ENCODE measurements around the gene ORAI2.
"Not testable (repeated sequence)": the region's sequence is repeated elsewhere in the genome, so short reads cannot be mapped to it uniquely, and the experiment has no call there.

The ORAI2 gene

DNA sequence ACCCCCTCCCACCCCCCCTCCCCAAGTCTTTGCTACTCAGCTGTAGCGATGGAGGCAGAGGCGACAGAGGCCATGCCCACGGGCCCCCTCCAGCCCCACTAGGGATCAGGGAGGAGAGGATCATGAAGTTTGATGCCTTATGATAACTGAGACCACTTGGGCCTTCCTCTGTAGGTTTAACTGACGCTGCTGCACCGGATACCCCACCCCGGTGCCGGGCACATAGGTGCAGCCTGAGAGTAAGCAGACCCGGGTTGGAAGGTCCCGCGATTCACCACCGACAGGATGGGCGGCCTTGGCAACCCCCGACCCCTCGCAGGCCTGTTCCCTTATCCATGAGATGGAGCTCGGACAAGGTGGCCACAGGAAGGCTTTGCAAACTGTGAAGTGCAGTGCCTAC, 60.7 kb downstream of the ORAI2 start:
- not testable (repeated sequence) for H3K27me3 ChIP-seq (ENCODE audit: low read depth, low read length); H3K9me3 ChIP-seq (ENCODE audit: control insufficient read depth in 1 of 2, low read length in 2 of 2); H3K4me3 ChIP-seq (ENCODE audit: low read depth in 1 of 2, low read length in 2 of 2); H3K36me3 ChIP-seq (ENCODE audit: control insufficient read depth in 1 of 2, insufficient read depth in 2 of 2, low read length in 2 of 2); H3K4me1 ChIP-seq (ENCODE audit: control insufficient read depth in 1 of 2, insufficient read depth in 2 of 2, low read length in 2 of 2); H3K27ac ChIP-seq (ENCODE audit: low read length)

DNA sequence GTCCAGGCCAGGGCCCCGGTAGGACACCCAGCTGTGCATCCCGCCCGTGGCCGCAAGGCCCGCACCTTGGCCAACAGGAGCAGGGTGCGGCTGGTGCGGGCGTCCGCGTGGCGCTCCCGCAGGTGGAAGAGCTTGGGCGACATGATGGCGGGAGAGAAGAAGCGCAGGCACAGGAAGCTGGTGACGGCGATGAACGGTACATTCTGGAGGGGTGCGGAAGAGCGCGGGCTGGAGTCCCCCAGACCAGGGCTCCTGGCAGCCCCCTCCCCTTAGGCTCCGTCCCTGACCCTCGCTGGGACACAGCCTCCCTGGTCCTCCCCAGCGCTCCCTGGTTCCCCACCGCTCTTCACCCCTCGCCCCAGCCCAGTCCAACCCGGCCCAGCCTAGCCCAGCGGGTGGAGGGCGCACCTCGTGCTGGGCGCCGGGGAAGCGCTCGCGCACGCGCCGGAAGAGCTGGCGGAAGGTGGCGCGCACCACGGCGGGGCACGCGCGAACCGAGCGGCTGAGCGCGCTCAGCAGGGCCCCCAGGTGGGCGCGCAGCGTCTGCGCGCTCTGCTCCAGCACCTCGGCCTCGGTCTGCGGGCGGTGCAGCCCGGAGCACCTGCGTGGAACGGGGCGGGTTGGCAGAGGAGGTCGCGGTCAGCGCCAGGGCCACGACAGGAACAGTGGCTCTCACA, 61.2 kb downstream of the ORAI2 start:
- not testable (repeated sequence) for H3K4me1 ChIP-seq (ENCODE audit: control insufficient read depth in 1 of 2, insufficient read depth in 2 of 2, low read length in 2 of 2); H3K9me3 ChIP-seq (ENCODE audit: control insufficient read depth in 1 of 2, low read length in 2 of 2); H3K4me3 ChIP-seq (ENCODE audit: low read depth in 1 of 2, low read length in 2 of 2); H3K36me3 ChIP-seq (ENCODE audit: control insufficient read depth in 1 of 2, insufficient read depth in 2 of 2, low read length in 2 of 2); H3K27me3 ChIP-seq (ENCODE audit: low read depth, low read length); H3K27ac ChIP-seq (ENCODE audit: low read length)

DNA sequence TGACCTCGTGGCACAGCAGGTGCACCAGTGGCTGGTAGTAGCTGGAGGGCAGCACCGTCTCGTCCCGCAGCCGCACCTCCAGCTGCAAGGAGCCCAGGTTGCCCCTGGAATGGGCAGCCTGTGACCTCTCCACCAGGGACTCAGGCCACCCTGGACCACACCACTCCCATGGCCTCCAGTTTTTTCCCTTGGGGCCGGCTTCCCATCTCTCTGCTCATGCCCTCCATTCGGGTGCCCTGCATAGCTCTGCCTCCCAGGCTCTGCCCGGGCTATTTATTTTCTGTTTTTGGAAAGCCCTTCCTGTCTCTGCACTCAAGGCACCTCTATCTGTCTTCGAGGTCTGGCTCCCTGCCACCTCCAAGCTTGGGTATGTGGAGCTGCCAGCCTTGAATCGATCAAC, 63.5 kb downstream of the ORAI2 start:
- not testable (repeated sequence) for H3K4me3 ChIP-seq (ENCODE audit: low read depth in 1 of 2, low read length in 2 of 2); H3K27ac ChIP-seq (ENCODE audit: low read length); H3K4me1 ChIP-seq (ENCODE audit: control insufficient read depth in 1 of 2, insufficient read depth in 2 of 2, low read length in 2 of 2); H3K27me3 ChIP-seq (ENCODE audit: low read depth, low read length); H3K9me3 ChIP-seq (ENCODE audit: control insufficient read depth in 1 of 2, low read length in 2 of 2); H3K36me3 ChIP-seq (ENCODE audit: control insufficient read depth in 1 of 2, insufficient read depth in 2 of 2, low read length in 2 of 2)

GRCh38 chr7:102497308-102497707, 63.9 kb downstream of the ORAI2 start:
- not testable (repeated sequence) for H3K4me3 ChIP-seq (ENCODE audit: low read depth in 1 of 2, low read length in 2 of 2); H3K4me1 ChIP-seq (ENCODE audit: control insufficient read depth in 1 of 2, insufficient read depth in 2 of 2, low read length in 2 of 2); H3K9me3 ChIP-seq (ENCODE audit: control insufficient read depth in 1 of 2, low read length in 2 of 2); H3K27me3 ChIP-seq (ENCODE audit: low read depth, low read length); H3K36me3 ChIP-seq (ENCODE audit: control insufficient read depth in 1 of 2, insufficient read depth in 2 of 2, low read length in 2 of 2); H3K27ac ChIP-seq (ENCODE audit: low read length)

GRCh38 chr7:102498321-102498720, 64.9 kb downstream of the ORAI2 start:
- not testable (repeated sequence) for H3K27ac ChIP-seq (ENCODE audit: low read length); H3K36me3 ChIP-seq (ENCODE audit: control insufficient read depth in 1 of 2, insufficient read depth in 2 of 2, low read length in 2 of 2); H3K9me3 ChIP-seq (ENCODE audit: control insufficient read depth in 1 of 2, low read length in 2 of 2); H3K27me3 ChIP-seq (ENCODE audit: low read depth, low read length); H3K4me3 ChIP-seq (ENCODE audit: low read depth in 1 of 2, low read length in 2 of 2); H3K4me1 ChIP-seq (ENCODE audit: control insufficient read depth in 1 of 2, insufficient read depth in 2 of 2, low read length in 2 of 2)

GRCh38 chr7:102503141-102503540, 69.8 kb downstream of the ORAI2 start:
- H3K4me1 ChIP-seq (ENCODE audit: control insufficient read depth in 1 of 2, insufficient read depth in 2 of 2, low read length in 2 of 2); H3K4me3 ChIP-seq (ENCODE audit: low read depth in 1 of 2, low read length in 2 of 2); H3K36me3 ChIP-seq (ENCODE audit: control insufficient read depth in 1 of 2, insufficient read depth in 2 of 2, low read length in 2 of 2); H3K27me3 ChIP-seq (ENCODE audit: low read depth, low read length); H3K27ac ChIP-seq (ENCODE audit: low read length); H3K9me3 ChIP-seq (ENCODE audit: control insufficient read depth in 1 of 2, low read length in 2 of 2): not testable (repeated sequence)

DNA sequence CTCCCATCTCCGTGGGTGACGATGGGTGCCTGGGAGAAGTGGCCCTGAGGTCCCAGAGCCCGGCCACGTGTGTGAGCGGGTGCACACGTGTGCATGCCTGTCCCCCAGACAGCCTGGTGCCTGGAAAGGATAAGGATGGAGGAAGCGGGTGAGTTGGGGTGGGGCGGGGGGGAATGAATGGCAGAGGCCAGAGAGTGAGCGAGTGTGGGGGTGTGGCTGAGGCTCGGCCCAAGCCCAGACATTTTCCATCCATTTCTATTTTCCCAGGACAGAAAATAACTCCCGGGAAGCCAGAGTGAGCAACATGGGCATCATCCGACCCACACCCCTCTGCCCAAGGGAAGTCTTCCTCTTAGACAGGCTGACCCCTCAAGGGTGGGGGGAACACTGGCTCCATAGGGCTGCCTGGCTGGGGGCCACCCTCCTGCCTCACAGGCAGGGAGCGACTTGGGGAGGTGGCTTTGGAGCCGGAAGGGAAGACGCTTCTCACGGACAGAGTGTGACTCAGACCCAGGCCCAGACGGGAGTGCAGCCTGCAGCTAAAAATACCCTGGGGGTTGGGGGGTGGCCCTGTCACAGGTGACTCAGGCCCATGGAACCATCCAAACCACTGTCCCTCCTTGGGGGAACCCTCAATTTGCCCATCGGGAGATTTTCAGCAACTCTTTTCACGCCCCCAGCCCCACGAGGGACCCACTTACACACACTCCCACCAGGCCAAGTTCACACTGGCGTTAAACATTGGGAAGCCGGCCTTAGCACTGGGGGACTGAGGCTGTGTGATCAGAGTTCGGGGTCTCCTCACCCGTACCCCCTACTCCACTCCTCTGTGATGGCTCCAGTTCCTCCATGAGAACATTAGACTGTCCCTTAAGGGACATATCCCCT, 72.2 kb downstream of the ORAI2 start:
- H3K9me3 ChIP-seq (ENCODE audit: control insufficient read depth in 1 of 2, low read length in 2 of 2); H3K4me1 ChIP-seq (ENCODE audit: control insufficient read depth in 1 of 2, insufficient read depth in 2 of 2, low read length in 2 of 2); H3K27me3 ChIP-seq (ENCODE audit: low read depth, low read length); H3K27ac ChIP-seq (ENCODE audit: low read length); H3K4me3 ChIP-seq (ENCODE audit: low read depth in 1 of 2, low read length in 2 of 2); H3K36me3 ChIP-seq (ENCODE audit: control insufficient read depth in 1 of 2, insufficient read depth in 2 of 2, low read length in 2 of 2): not testable (repeated sequence)

Data from muscle layer of duodenum (tissue), 2 donors.